Esophagus muscularis mucosa (tissue), 3 donors: ENCODE results near the gene PTGDR2.

Experiments
- POLR2A ChIP-seq: fragments of 450-650 bp; IDR thresholded peaks from one replicate; pipeline ENCODE4 v1.6.1; 2017; ENCODE audit warnings: antibody characterized with exemption, moderate library complexity, mild to moderate bottlenecking, low read depth
- TF ChIP-seq, protein P1 (sequence below), 3 experiments: fragments of 200-600 bp in 2 of 3; fragments of 450-650 bp in 1 of 3; sonication (generic) in 2 of 3; IDR thresholded peaks; one replicate each; pipeline ENCODE4 v1.5.1; 2017 to 2019; ENCODE audit warnings: antibody characterized with exemption in 3 of 3, mild to moderate bottlenecking in 2 of 3, moderate library complexity in 1 of 3

DNA sequence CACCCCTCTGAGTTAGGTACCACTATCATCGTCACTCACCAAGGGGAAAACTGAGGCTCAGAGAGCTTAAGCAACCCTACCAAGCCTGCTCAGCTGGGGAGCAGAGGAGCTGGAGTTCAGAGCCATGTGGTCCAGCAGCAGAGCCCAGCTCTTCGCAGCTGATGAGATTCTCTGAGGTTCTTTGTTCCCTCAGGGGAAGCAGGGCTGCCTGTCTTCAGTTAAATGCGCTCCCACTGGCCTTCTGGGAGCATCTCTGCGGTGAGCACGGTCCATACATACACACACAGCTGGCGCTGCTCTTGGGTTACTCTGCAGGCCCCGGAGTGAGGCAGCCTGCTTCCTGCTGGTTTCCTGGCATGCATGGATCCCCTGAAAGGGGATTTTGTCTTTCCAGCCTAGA, 5.2 kb upstream of the PTGDR2 start:
- TF ChIP-seq, protein P1, sequence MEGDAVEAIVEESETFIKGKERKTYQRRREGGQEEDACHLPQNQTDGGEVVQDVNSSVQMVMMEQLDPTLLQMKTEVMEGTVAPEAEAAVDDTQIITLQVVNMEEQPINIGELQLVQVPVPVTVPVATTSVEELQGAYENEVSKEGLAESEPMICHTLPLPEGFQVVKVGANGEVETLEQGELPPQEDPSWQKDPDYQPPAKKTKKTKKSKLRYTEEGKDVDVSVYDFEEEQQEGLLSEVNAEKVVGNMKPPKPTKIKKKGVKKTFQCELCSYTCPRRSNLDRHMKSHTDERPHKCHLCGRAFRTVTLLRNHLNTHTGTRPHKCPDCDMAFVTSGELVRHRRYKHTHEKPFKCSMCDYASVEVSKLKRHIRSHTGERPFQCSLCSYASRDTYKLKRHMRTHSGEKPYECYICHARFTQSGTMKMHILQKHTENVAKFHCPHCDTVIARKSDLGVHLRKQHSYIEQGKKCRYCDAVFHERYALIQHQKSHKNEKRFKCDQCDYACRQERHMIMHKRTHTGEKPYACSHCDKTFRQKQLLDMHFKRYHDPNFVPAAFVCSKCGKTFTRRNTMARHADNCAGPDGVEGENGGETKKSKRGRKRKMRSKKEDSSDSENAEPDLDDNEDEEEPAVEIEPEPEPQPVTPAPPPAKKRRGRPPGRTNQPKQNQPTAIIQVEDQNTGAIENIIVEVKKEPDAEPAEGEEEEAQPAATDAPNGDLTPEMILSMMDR (IDR thresholded peaks at IDR 0.05): no peak
- no peak for TF ChIP-seq POLR2A
